Cardiac muscle cell (in vitro differentiated cells and primary cell): Measurements from ENCODE around the gene HOXD3. TPM values are rescaled to one million over a fixed set of nuclear protein-coding genes. Genes with fewer than 3 reads are reported as not detected.

Experiments used
- DNase-seq, 2 donors: peaks; one replicate each; pipeline versions ENCODE4 v3.0.0 to v3.0.0-alpha.2; 2010 to 2017; ENCODE audit warnings: low read depth in 1 of 2, low spot score in 1 of 2
- H3K27ac ChIP-seq: fragments of 200-600 bp; sonication (generic); 2 replicates; pipeline ENCODE4 v1.5.1; 2016
- H3K27me3 ChIP-seq: fragments of 200-600 bp; sonication (generic); 2 replicates; pipeline ENCODE4 v1.6.0; 2016; ENCODE audit warnings: control low read depth
- H3K36me3 ChIP-seq: fragments of 200-600 bp; sonication (generic); 2 replicates; pipeline ENCODE4 v1.5.1; 2016; ENCODE audit warnings: control low read depth
- H3K4me1 ChIP-seq: fragments of 200-600 bp; sonication (generic); 2 replicates; pipeline ENCODE4 v1.8.1; 2017; ENCODE audit warnings: low read depth, mild to moderate bottlenecking, mixed run types
- H3K4me3 ChIP-seq: fragments of 200-600 bp; sonication (generic); 2 replicates; pipeline ENCODE4 v1.5.1; 2016; ENCODE audit warnings: mild to moderate bottlenecking
- H3K9me3 ChIP-seq: fragments of 200-600 bp; sonication (generic); 2 replicates; pipeline ENCODE4 v1.5.1; 2017; ENCODE audit warnings: low read depth, mild to moderate bottlenecking, control low read depth
- polyA plus RNA-seq: library from polyadenylated mRNA; unstranded; fragments of >200 nt; fragmentation: Nextera tagmentation; extraction: Ambion mirVana; gene quantifications from 2 replicates; pipeline ENCODE4 v1.2.1, GENCODE V29; 2016
- total RNA-seq: library from RNA; depleted of rRNA; stranded (reverse); fragments of >200 nt; gene quantifications from 2 replicates; pipeline ENCODE4 v1.2.3, GENCODE V29; 2016
- TF ChIP-seq, protein P1 (sequence below): IDR thresholded peaks from 2 replicates; pipeline ENCODE4 v1.5.1; 2012; ENCODE audit warnings: low read depth, mild to moderate bottlenecking, low read length

Gene HOXD3
- total and polyA plus RNA-seq, 2 experiments from 2014 or later = 0.12 TPM; not detected in 1

DNA sequence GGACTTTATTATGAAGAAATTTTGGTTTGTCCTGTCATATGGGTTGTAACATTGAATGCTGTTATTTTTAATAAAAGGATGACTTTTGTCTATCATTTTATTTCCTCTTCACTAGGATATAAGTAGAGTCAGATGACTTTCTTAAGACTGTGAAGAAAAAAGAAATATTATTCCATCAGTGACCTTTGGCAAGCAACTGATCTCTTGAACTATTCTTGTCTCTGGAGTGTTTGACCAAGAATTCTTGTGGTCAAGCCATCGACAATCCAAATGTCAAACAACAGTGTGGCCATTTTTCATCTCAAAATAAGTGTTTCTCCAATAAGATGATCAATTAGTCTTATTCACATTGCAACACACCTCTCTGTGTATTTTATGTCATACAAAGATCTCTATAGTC lies 56.3 kb downstream of the HOXD3 start:
- TF ChIP-seq, protein P1, sequence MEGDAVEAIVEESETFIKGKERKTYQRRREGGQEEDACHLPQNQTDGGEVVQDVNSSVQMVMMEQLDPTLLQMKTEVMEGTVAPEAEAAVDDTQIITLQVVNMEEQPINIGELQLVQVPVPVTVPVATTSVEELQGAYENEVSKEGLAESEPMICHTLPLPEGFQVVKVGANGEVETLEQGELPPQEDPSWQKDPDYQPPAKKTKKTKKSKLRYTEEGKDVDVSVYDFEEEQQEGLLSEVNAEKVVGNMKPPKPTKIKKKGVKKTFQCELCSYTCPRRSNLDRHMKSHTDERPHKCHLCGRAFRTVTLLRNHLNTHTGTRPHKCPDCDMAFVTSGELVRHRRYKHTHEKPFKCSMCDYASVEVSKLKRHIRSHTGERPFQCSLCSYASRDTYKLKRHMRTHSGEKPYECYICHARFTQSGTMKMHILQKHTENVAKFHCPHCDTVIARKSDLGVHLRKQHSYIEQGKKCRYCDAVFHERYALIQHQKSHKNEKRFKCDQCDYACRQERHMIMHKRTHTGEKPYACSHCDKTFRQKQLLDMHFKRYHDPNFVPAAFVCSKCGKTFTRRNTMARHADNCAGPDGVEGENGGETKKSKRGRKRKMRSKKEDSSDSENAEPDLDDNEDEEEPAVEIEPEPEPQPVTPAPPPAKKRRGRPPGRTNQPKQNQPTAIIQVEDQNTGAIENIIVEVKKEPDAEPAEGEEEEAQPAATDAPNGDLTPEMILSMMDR = no peak
- Histone ChIP-seq H3K27ac (no peak overlapping the region), H3K4me3 (no peak overlapping the region), H3K36me3 (no peaks in the 10 kb centered on the region), H3K4me1 (no peaks in the 10 kb centered on the region), H3K27me3 (peaks cover 18% of the 10 kb centered on the region), H3K9me3 (no peaks in the 10 kb centered on the region)
- no peak for DNase-seq

Other genes with a start within 250 kb of the HOXD3 start
- 34.5 and 37.7 TPM in 2 replicates for gene LNPK, start 155.0 kb upstream of the HOXD3 start, total RNA-seq
- gene LNPK, start 155.0 kb upstream of the HOXD3 start, polyA plus RNA-seq = 35.0 and 41.9 TPM in 2 replicates
- 0.06 and 0.11 TPM in 2 replicates for gene EVX2, start 73.3 kb upstream of the HOXD3 start, total RNA-seq
- 0.28 TPM in 1 of 2 replicates, not detected in the other for gene EVX2, start 73.3 kb upstream of the HOXD3 start, polyA plus RNA-seq
- gene HOXD13, start 64.6 kb upstream of the HOXD3 start, total RNA-seq = not detected in 2 replicates
- not detected in 2 replicates for gene HOXD13, start 64.6 kb upstream of the HOXD3 start, polyA plus RNA-seq
- not detected in 2 replicates for gene HOXD12, start 57.5 kb upstream of the HOXD3 start, total RNA-seq
- gene HOXD12, start 57.5 kb upstream of the HOXD3 start, polyA plus RNA-seq = not detected in 2 replicates
- not detected in 2 replicates for gene HOXD11, start 50.0 kb upstream of the HOXD3 start, total RNA-seq
- not detected in 2 replicates for gene HOXD11, start 50.0 kb upstream of the HOXD3 start, polyA plus RNA-seq
- gene HOXD10, start 40.5 kb upstream of the HOXD3 start, total RNA-seq = not detected in 2 replicates
- gene HOXD10, start 40.5 kb upstream of the HOXD3 start, polyA plus RNA-seq = not detected in 2 replicates
- not detected in 2 replicates for gene HOXD9, start 34.6 kb upstream of the HOXD3 start, total RNA-seq
- not detected in 2 replicates for gene HOXD9, start 34.6 kb upstream of the HOXD3 start, polyA plus RNA-seq
- not detected in 2 replicates for gene HOXD8, start 27.6 kb upstream of the HOXD3 start, total RNA-seq
- gene HOXD8, start 27.6 kb upstream of the HOXD3 start, polyA plus RNA-seq = not detected in 2 replicates
- not detected in 2 replicates for gene HOXD4, start 5.8 kb upstream of the HOXD3 start, total RNA-seq
- not detected in 2 replicates for gene HOXD4, start 5.8 kb upstream of the HOXD3 start, polyA plus RNA-seq
- not detected in 2 replicates for gene HOXD1, start 31.4 kb downstream of the HOXD3 start, total RNA-seq
- not detected in 2 replicates for gene HOXD1, start 31.4 kb downstream of the HOXD3 start, polyA plus RNA-seq
- gene MTX2, start 112.1 kb downstream of the HOXD3 start, total RNA-seq = 50.9 and 60.7 TPM in 2 replicates
- 107 and 124 TPM in 2 replicates for gene MTX2, start 112.1 kb downstream of the HOXD3 start, polyA plus RNA-seq